Fibroblast of lung (primary cell): Measurements from ENCODE around the gene EBF4. TPM values are rescaled to one million over a fixed set of nuclear protein-coding genes. Genes with fewer than 3 reads are reported as not detected.

Experiments
- DNase-seq, 2 donors: peaks; one replicate each; pipeline versions ENCODE4 v3.0.0 to v3.0.0-alpha.2; 2010; ENCODE audit warnings: low read depth in 2 of 2
- H2AFZ ChIP-seq: 2 replicates; pipeline ENCODE4 v1.5.1; 2012; ENCODE audit warnings: low read length, control low read depth, inconsistent platforms
- H3K27ac ChIP-seq: 2 replicates; pipeline ENCODE4 v1.5.1; 2011; ENCODE audit warnings: low read length, control low read depth; ENCODE audit not compliant: insufficient read depth
- H3K27me3 ChIP-seq: 2 replicates; pipeline ENCODE4 v1.5.1; 2011; ENCODE audit warnings: mild to moderate bottlenecking, low read length; ENCODE audit not compliant: control insufficient read depth, insufficient read depth
- H3K36me3 ChIP-seq: 2 replicates; pipeline ENCODE4 v1.5.1; 2011; ENCODE audit warnings: low read length; ENCODE audit not compliant: control insufficient read depth, insufficient read depth
- H3K4me1 ChIP-seq: 2 replicates; pipeline ENCODE4 v1.5.1; 2011; ENCODE audit warnings: low read length; ENCODE audit not compliant: control insufficient read depth, insufficient read depth; ENCODE audit errors: extremely low read depth
- H3K4me2 ChIP-seq: 2 replicates; pipeline ENCODE4 v1.5.1; 2011; ENCODE audit warnings: low read length, control low read depth; ENCODE audit not compliant: insufficient read depth; ENCODE audit errors: extremely low read depth
- H3K4me3 ChIP-seq, 4 experiments: fragments of 200-600 bp in 1 of 4; sonication (generic) in 1 of 4; replicated peaks in 1 of 4; 2 replicates each; pipeline ENCODE4 v1.5.1; 2011 to 2016; ENCODE audit warnings: low read length in 4 of 4, low read depth in 3 of 4, mild to moderate bottlenecking in 3 of 4, control low read depth in 2 of 4, inconsistent platforms in 1 of 4, mixed read lengths in 1 of 4; ENCODE audit not compliant: insufficient read depth in 1 of 4; ENCODE audit errors: control extremely low read depth in 1 of 4
- H3K79me2 ChIP-seq: 2 replicates; pipeline ENCODE4 v1.5.1; 2012; ENCODE audit warnings: mild to moderate bottlenecking, low read length, inconsistent platforms; ENCODE audit not compliant: control insufficient read depth, insufficient read depth
- H3K9ac ChIP-seq: 2 replicates; pipeline ENCODE4 v1.5.1; 2011; ENCODE audit warnings: mild to moderate bottlenecking, low read length, control low read depth; ENCODE audit not compliant: insufficient read depth
- H3K9me3 ChIP-seq: 2 replicates; pipeline ENCODE4 v1.5.1; 2012; ENCODE audit warnings: low read depth, low read length; ENCODE audit not compliant: control insufficient read depth, insufficient read depth
- H4K20me1 ChIP-seq: 2 replicates; pipeline ENCODE4 v1.5.1; 2011; ENCODE audit warnings: low read length; ENCODE audit not compliant: control insufficient read depth, insufficient read depth; ENCODE audit errors: extremely low read depth
- EZH2 ChIP-seq: IDR thresholded peaks from 2 replicates; pipeline ENCODE4 v1.5.1; 2012; ENCODE audit warnings: low read length, control low read depth, mild to moderate bottlenecking; ENCODE audit errors: missing control alignments
- polyA plus RNA-seq, 2 donors: library from polyadenylated mRNA; depleted of rRNA in 1 of 2; stranded (reverse) in 1 of 2; unstranded in 1 of 2; fragments of >200 nt; gene quantifications; 2 replicates each; pipeline ENCODE4 v1.2.1, GENCODE V29; 2011 to 2012; ENCODE audit warnings: missing spikeins in 1 of 2
- total RNA-seq: library from RNA; depleted of rRNA; stranded (reverse); fragments of >200 nt; gene quantifications from 2 replicates; pipeline ENCODE4 v1.2.1, GENCODE V29; 2014
- TF ChIP-seq, protein P1 (sequence below), 2 donors: IDR thresholded peaks in 1 of 2; conservative IDR thresholded peaks in 1 of 2; 1 replicate in 1 of 2; 2 replicates in 1 of 2; pipeline ENCODE4 v1.5.1; 2011 to 2012; ENCODE audit warnings: low read length in 2 of 2, control low read depth in 1 of 2, inconsistent platforms in 1 of 2, low read depth in 1 of 2, mild to moderate bottlenecking in 1 of 2

The EBF4 gene
- total and polyA plus RNA-seq, 2 donors (not counting 1 experiment from before 2014, with no cell fraction given), result 0.35 to 0.99 TPM

DNA sequence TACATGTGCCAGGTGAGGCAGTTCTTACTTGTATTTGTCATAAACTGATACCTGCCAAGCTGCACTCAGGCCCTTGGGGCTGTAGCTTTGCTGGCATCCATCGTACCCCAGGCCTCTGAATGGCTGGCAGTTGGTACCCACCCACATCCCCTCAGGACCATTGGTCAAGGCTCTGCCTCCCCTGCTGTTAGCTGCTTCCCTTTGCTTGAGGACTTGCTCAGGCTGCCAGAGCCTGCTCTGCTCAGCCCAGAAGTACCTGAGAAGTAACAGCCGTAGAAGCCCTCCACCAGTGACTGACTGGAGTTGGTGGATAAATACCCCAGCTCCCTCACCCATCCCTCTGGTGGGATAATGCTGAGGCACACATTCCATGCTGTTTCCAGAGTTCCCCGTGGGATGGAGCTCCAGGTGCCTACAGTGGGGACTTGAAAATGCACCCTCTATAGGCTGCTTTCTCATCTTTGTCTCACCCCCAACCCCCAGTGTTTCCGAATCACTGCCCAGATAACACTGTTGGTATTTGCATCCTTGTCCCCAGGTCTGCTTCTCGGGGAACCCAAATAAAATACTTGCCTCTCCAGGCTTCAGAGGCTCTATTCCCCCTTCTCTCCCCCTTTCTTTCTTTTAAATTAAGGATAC, 7.3 kb downstream of the EBF4 start:
- Histone ChIP-seq H3K27ac (no peak overlapping the region), H2AFZ (no peak overlapping the region), H3K79me2 (no peaks in the 10 kb centered on the region), H3K27me3 (peaks cover 26% of the 10 kb centered on the region), H3K9me3 (no peaks in the 10 kb centered on the region), H3K9ac (no peak overlapping the region), H3K4me3 (no peak overlapping the region), H4K20me1 (no peaks in the 10 kb centered on the region), H3K4me1 (no peaks in the 10 kb centered on the region), H3K36me3 (no peaks in the 10 kb centered on the region), H3K4me2 (no peak overlapping the region)
- DNase-seq, result no peak
- TF ChIP-seq EZH2, result no peak
- TF ChIP-seq, protein P1, sequence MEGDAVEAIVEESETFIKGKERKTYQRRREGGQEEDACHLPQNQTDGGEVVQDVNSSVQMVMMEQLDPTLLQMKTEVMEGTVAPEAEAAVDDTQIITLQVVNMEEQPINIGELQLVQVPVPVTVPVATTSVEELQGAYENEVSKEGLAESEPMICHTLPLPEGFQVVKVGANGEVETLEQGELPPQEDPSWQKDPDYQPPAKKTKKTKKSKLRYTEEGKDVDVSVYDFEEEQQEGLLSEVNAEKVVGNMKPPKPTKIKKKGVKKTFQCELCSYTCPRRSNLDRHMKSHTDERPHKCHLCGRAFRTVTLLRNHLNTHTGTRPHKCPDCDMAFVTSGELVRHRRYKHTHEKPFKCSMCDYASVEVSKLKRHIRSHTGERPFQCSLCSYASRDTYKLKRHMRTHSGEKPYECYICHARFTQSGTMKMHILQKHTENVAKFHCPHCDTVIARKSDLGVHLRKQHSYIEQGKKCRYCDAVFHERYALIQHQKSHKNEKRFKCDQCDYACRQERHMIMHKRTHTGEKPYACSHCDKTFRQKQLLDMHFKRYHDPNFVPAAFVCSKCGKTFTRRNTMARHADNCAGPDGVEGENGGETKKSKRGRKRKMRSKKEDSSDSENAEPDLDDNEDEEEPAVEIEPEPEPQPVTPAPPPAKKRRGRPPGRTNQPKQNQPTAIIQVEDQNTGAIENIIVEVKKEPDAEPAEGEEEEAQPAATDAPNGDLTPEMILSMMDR (conservative IDR thresholded peaks at IDR 0.05 in 1 of 2, IDR thresholded peaks at IDR 0.05 in 1 of 2; ENCODE audit: low read depth in 1 of 2, low read length in 2 of 2), result no peak

- no peak for DNase-seq
- Histone ChIP-seq H3K9ac (no peak overlapping the region), H3K4me2 (no peak overlapping the region), H3K36me3 (no peaks in the 10 kb centered on the region), H3K4me1 (no peaks in the 10 kb centered on the region), H4K20me1 (no peaks in the 10 kb centered on the region), H3K79me2 (no peaks in the 10 kb centered on the region), H3K4me3 (no peak overlapping the region), H3K9me3 (no peaks in the 10 kb centered on the region), H3K27ac (no peak overlapping the region), H3K27me3 (peaks cover 19% of the 10 kb centered on the region), H2AFZ (no peak overlapping the region)
- TF ChIP-seq, protein P1 (conservative IDR thresholded peaks at IDR 0.05 in 1 of 2, IDR thresholded peaks at IDR 0.05 in 1 of 2; ENCODE audit: low read depth in 1 of 2, low read length in 2 of 2), result no peak
- no peak for TF ChIP-seq EZH2
Measured at GRCh38 chr20:2700913-2701620, 8.5 kb downstream of the EBF4 start.

- H3K4me1 ChIP-seq, result no peaks in the 10 kb centered on the region
- H3K9me3 ChIP-seq, result no peaks in the 10 kb centered on the region
- H3K9ac ChIP-seq, result no peak overlapping the region
- H3K27me3 ChIP-seq, result peaks cover 19% of the 10 kb centered on the region
- H2AFZ ChIP-seq, result no peak overlapping the region
- TF ChIP-seq, protein P1 (conservative IDR thresholded peaks at IDR 0.05 in 1 of 2, IDR thresholded peaks at IDR 0.05 in 1 of 2; ENCODE audit: low read depth in 1 of 2, low read length in 2 of 2), result no peak
- no peak for TF ChIP-seq EZH2
- H3K4me2 ChIP-seq, result no peak overlapping the region
- H3K79me2 ChIP-seq, result no peaks in the 10 kb centered on the region
- DNase-seq, result no peak
- H3K4me3 ChIP-seq, result no peak overlapping the region
- H3K36me3 ChIP-seq, result no peaks in the 10 kb centered on the region
- H4K20me1 ChIP-seq, result no peaks in the 10 kb centered on the region
- no peak overlapping the region for H3K27ac ChIP-seq
Measured at GRCh38 chr20:2701671-2702081, 9.1 kb downstream of the EBF4 start.
